GM18507 (cell line): ENCODE data around the gene ULK2.
"Not testable (repeated sequence)": the region's sequence is repeated elsewhere in the genome, so short reads cannot be mapped to it uniquely, and the experiment has no call there.

Source experiments
- DNase-seq: peaks from one replicate; pipeline ENCODE4 v3.0.0; 2011; ENCODE audit warnings: low read depth; ENCODE audit not compliant: insufficient read length; ENCODE audit errors: extremely low spot score
- FAIRE-seq: peaks from 2 replicates; lab custom pipeline; 2011; peaks lifted over from hg19 to GRCh38; lab: Jason Lieb, UNC

The ULK2 gene

GRCh38 chr17:19770985-19771735 is 96.6 kb downstream of the ULK2 start:
- DNase-seq (no peak), FAIRE-seq (no peak)

DNA sequence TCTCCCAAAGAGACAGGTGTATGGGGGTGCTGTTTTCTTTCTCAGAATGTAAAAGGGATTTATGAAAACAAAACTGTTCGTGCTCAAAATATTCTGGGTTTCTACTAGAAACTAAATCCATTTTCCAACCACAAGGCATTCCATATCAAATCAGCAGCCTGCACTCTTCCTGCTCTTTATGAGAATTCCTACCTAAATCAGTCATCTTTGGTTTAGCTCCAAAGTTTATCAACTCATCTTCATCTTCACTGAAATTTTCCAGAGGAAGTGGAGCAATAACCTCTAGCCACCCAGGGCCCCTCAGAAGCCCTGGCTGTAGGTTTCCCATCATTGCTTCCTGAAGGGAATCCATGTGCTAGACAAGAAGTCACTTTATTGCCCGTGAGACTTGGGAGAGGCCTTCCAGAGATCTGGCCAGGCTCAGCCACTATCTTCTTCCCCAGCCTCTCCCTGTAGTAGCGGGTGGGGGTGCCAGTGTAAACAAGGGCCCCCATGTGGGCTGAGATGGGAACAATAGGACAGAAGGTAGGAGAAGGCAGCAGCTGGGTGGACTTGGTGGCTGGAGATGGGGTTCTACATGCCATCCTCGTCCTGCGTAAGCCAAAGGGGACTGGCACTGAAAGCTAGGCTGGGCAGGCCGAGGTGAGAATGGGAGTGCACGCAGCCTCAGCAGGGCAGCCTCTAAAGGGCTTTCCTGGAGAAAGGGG is 97.6 kb downstream of the ULK2 start:
- FAIRE-seq (no peak), DNase-seq (no peak)

DNA sequence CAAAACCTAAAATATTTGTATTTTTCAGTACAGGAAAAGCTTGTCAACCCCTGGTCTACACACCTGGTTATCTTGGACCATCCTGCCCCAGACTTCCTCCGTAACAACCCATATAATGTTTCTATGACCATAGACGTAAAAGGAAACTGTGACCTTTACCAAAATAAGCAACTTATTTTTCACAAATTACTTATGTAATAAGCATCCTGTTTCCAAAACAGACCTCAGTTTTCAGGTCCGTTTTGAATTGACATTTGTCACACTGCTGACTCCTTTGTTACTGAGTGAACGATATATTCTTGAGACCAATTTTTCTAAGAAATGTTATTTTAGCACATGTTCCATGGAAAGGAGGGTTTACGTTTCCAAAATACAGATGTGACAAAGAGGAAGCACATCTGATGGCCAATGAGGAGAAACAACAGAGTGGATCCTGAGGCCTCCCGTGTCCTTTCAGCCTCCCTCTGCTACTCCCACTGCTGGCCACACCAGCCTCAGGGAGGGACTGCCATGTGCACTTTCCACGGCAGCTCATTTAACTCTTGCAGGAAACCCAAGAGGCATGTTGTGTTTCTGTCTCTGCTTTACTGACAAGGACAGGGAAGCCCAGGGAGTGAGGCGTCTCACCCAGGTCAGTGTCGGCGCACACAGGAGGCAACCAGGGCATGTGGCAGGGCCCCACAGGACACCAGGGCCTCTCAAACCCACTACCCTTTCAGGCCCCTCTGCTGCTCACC is 99.5 kb downstream of the ULK2 start:
- FAIRE-seq (no peak), DNase-seq (no peak)

DNA sequence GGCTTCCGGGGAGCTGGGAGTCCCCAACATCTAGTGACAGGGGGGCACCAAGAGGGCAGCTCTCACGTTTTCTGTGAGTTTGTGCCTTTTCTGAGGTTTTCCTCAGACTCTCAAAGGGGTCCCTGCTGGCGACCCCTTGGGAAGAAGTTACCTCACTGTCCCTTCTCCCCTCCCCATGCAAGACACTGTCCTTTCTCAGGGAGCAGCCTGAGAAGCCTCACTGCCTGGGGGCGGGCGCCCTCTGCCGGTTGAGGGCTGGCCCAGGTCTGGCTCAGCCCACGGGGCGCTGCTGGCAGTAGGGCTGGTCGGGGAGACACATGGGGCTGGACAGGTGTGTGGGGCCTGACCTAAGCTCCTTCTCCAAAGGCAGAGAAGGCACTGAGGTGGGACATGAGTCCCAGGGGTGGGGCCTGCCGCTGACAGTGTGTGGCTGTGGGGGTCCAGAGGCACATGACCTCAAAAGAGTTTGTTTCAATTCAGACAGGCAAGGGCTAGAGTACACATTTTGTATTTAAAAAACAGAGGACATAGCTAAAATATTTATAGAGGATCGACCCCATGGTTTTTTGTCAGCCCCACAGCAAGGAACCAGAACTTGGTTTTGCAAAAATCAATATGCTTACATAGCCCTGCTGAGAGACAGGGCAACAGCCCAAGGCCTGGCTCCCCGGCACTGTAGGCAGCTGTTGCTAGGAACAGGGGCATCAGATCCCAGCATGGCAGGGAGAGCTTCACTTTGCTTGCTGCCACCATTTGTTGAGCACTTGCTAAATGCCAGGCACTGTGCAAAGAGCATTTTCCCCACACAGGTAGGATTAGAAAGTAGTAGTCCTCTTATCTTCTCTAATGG is 101.1 kb downstream of the ULK2 start:
- FAIRE-seq: peak; percentile 70

GRCh38 chr17:19766016-19766415 is 101.7 kb downstream of the ULK2 start:
- DNase-seq: no peak
- no peak for FAIRE-seq

More for the DNA sequence above, 101.1 kb downstream of the ULK2 start:
- DNase-seq: peak; percentile 67

- DNase-seq, FAIRE-seq: not testable (repeated sequence)
Observed at GRCh38 chr17:19763991-19764390, 103.7 kb downstream of the ULK2 start.

DNA sequence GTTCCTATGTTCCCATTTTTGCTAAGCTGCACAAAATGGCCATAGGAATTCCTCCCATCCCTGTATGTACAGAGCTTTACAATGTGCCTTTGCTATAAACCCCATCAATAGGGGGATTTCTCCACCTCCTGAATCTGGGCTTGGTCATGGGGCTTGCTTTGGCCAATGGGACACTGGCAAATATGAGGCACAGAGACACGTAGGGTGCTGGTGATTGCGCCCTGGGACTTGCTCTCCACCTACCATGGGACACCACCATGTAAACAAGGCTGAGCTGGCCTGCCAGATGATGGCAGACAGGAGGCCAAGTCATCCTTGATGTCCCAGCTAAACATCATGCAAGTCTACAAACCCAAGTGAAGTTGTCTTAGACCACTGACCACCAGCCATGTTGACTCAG is 104.3 kb downstream of the ULK2 start:
- DNase-seq (no peak), FAIRE-seq (no peak)

GRCh38 chr17:19762515-19762961 is 105.2 kb downstream of the ULK2 start:
- FAIRE-seq: no peak
- peak; percentile 37 for DNase-seq

DNA sequence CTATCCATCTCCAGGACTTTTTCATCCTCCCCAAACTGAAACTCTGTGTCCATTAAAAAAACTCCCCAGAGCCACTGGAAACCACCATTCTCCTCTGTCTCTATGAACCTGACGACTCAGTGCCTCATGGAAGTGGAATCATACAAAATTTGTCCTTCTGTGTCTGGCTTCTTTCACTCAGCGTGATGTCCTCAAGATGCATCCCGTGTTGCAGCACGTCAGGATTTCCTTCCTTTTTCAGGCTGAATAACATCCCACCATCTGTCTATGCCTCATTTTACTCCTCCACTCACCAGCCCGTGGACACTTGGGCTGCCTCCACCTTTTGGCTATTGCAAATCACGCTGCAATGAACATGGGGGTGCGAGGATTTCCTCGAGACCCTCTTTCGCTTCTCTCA is 107.0 kb downstream of the ULK2 start:
- no peak for FAIRE-seq
- DNase-seq: no peak

DNA sequence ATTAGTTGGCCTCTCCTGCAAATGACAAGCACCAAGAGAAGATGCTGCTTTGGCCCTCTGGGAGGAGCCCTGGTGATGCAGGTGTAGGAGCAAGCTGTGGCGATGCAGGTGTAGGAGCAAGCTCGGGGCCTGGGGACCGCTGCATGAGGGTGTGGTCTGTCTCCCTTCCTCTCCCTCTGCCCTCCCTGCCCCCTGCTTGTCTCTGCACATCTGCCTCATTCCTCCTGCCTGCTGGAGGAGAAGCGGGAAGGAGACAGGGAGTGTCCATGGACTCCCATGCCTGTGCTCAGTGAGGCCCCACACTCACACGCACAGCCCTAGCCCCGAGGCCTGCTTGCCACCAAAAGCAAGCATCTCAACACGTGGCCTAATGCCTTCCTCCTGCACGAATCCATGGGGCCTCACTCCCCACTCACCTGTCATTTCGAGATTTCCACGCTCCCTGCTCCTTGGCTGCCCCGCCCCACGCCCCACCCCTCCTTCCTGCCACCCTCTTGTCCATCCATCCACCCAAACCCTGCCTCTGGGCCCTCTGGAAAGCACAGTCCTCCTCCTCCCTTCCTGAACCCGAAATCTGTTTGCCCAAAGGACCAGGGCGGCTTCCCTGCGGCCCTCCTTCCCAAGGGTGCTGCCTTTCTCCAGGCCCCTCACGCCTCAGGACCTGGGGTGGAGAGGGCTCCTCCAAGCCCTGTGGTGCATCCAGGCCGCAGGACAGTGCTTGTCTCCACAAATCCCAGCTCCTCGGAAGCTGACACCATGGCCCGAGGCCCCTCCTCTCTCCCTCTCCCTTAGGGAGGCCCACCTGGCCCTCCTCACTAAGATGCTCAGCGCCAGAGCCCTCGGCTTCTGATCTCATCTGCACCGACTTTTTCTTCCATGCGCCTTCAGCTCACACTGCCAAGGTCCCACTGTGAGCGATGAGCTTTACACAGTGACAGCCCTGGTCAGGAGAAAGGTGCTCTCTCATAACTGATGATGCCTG is 107.9 kb downstream of the ULK2 start:
- DNase-seq (no peak), FAIRE-seq (no peak)

DNA sequence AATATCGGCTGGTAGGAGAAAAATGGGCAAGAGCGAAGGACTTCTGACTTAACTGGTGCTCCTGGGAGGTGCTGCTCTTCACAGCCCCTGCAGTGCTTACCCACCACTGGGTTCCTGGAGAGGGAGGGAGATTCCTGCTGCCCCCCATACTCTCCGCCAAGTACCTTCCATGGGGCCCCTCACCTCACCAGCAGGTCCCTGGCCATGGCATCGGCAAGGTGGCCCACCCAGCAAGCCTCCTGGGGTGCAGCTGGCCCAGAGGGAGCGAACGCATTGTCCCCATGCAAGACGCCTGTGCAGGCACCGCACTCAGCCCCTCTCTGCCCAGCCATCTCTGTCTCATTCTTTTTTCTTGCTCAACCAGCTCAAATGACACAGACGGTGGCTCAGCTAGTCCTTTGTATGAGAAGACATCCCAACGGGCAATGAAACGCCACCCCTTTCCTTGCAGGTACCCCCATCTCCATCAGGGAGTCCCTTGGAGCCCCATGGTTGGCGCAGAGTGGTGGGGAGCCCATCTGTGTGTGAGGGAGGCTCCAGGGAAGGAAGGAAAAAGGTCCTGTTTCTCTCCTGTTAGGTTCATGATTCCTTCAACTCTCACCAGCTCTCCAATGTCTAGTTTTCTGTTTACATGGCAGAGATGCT is 110.1 kb downstream of the ULK2 start:
- no peak for DNase-seq

DNA sequence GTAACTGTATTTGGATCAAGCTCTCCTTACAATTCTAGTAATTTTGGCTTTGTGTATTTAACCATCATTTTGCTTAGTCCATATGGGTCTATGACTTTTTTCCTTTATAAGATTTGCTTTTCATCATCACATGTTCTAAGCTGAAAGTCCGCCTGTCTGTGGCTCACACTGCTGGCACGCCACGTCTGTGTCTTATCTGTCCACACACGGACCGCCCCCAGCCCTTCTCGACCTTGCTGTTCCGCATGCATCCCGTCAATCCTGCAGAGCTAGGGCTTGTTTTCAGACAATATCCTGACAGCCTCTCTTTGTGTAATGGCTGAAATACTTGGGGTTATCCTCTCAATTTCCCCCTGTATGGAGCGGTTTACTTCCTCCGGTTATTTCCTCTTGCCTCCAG is 111.2 kb downstream of the ULK2 start:
- FAIRE-seq: no peak
- DNase-seq: no peak

More for the DNA sequence above, 110.1 kb downstream of the ULK2 start:
- FAIRE-seq: no peak

DNA sequence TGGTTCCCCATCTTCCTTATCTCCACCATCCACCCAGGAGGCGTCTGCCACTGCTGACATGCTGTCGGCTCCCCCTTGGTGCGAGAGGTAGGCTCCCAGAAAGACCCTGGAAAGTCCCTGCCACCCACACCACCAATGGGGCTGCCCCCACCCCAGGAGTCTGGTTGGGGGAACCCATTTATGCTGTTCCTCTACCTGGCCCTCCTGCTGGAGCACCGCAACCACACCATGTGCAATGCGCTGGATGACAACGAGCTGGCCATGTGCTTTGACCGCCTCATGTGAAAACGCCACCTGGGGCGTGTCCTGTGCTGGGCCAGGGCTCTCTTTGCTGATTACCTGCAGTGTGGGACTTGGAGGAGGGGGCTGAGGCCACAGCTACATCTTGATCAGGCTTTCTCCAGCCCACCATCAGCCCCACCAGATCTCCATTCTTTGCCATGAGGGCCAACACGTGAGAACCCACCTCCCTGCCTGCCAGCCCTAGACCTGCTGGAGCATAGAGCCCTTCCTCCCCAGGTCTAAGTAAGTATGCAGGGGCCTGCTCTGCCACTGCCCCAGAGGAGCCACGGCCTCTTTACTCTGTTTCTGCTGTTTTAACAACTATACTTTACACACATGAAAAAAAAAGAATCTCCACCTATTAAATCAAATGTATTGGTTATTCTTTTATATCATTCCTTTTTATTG is 111.8 kb downstream of the ULK2 start:
- FAIRE-seq: peak; percentile 63

GRCh38 chr17:19755392-19755791 is 112.3 kb downstream of the ULK2 start:
- no peak for DNase-seq
- no peak for FAIRE-seq

More for the DNA sequence above, 111.8 kb downstream of the ULK2 start:
- no peak for DNase-seq

DNA sequence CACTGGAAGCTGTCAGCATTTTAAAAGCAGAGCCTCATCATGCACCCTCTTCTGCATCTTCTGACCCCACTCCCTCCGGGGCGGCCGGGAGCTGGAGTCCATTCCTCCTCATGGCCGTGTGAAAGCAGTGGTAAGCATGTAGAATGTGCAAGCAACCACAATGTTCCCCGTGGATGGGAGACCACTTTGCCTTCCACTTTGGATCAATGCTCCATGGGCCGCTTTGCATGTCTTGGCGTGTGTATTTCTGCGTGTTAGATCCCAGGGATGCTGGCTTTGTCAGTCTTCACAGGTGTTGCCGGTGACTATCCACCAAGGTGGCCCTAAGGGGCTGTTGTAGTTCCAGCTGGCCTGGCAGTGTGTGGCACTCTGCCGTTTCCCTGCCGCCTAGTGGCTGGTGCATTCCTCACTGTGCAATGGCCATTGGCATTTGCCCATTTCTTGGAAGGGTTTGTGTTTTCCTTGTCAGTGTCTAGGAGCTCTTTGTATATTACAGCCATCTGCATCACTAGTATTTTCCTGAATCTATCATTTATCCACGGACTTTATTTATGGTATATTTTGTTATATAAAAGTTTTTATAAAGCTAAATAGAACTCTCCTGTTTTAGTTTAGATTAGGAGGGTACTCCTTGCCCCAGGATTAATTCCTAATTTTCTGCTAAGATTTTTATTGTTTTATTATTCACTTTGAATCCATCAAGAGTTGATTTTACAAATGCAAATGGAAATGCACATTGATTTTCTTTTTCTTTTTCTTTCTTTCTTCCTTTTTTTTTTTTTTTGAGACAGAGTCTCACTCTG is 113.9 kb downstream of the ULK2 start:
- DNase-seq (no peak), FAIRE-seq (no peak)

GRCh38 chr17:19753051-19753509 is 114.7 kb downstream of the ULK2 start:
- FAIRE-seq (no peak), DNase-seq (no peak)
